ENCODE data around the gene RAB9A.

GRCh38 chrX:13659063-13659462 is 29.9 kb upstream of the RAB9A start:
- TF ChIP-seq, protein P1, sequence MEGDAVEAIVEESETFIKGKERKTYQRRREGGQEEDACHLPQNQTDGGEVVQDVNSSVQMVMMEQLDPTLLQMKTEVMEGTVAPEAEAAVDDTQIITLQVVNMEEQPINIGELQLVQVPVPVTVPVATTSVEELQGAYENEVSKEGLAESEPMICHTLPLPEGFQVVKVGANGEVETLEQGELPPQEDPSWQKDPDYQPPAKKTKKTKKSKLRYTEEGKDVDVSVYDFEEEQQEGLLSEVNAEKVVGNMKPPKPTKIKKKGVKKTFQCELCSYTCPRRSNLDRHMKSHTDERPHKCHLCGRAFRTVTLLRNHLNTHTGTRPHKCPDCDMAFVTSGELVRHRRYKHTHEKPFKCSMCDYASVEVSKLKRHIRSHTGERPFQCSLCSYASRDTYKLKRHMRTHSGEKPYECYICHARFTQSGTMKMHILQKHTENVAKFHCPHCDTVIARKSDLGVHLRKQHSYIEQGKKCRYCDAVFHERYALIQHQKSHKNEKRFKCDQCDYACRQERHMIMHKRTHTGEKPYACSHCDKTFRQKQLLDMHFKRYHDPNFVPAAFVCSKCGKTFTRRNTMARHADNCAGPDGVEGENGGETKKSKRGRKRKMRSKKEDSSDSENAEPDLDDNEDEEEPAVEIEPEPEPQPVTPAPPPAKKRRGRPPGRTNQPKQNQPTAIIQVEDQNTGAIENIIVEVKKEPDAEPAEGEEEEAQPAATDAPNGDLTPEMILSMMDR (conservative IDR thresholded peaks at IDR 0.05): no peak
- no peak for TF ChIP-seq ZFX (IDR thresholded peaks at IDR 0.05)
